Natural killer cell (primary cell): ENCODE measurements around the gene ANAPC4. TPM values are rescaled to one million over a fixed set of nuclear protein-coding genes. Genes with fewer than 3 reads are reported as not detected.

Source experiments
- ATAC-seq, 3 donors: fragments of 150-1000 bp in 2 of 3; fragments of 200-7000 bp in 1 of 3; cut with Tn5 transposase; 1 replicate in 1 of 3; 2 replicates in 2 of 3; pipeline ENCODE4 v1.10.0; 2021; ENCODE audit warnings: mild to moderate bottlenecking in 2 of 3, moderate library complexity in 2 of 3
- DNase-seq, 2 donors: peaks; one replicate each; pipeline versions ENCODE4 v3.0.0 to v3.0.0-alpha.2; 2013 to 2021; ENCODE audit warnings: mixed read lengths in 1 of 2
- H3K27ac ChIP-seq: one replicate; pipeline ENCODE4 v1.5.1; 2013; ENCODE audit warnings: mild to moderate bottlenecking, low read length
- H3K27me3 ChIP-seq: one replicate; pipeline ENCODE4 v1.6.1; 2013; ENCODE audit warnings: low read length; ENCODE audit not compliant: control insufficient read depth, insufficient read depth
- H3K36me3 ChIP-seq: one replicate; pipeline ENCODE4 v1.6.1; 2013; ENCODE audit warnings: low read length; ENCODE audit not compliant: control insufficient read depth, insufficient read depth
- H3K4me1 ChIP-seq: one replicate; pipeline ENCODE4 v1.6.1; 2013; ENCODE audit warnings: low read length; ENCODE audit not compliant: control insufficient read depth, insufficient read depth
- H3K4me3 ChIP-seq: one replicate; pipeline ENCODE4 v1.5.1; 2013; ENCODE audit warnings: low read length
- H3K9me3 ChIP-seq: one replicate; pipeline ENCODE4 v1.6.1; 2013; ENCODE audit warnings: low read length; ENCODE audit not compliant: control insufficient read depth, insufficient read depth
- H3K27ac Mint-ChIP-seq, 2 donors: one replicate each; pipeline ENCODE4 v1.8.0; 2022; ENCODE audit warnings: mild to moderate bottlenecking in 2 of 2, mixed read lengths in 2 of 2, moderate library complexity in 1 of 2
- H3K27me3 Mint-ChIP-seq, 2 donors: one replicate each; pipeline ENCODE4 v1.8.0; 2022; ENCODE audit warnings: low read depth in 2 of 2, mixed read lengths in 2 of 2
- H3K36me3 Mint-ChIP-seq: one replicate; pipeline ENCODE4 v1.8.0; 2022; ENCODE audit warnings: mixed read lengths
- H3K4me1 Mint-ChIP-seq, 2 donors: one replicate each; pipeline ENCODE4 v1.8.0; 2022; ENCODE audit warnings: mixed read lengths in 2 of 2
- H3K4me3 Mint-ChIP-seq: one replicate; pipeline ENCODE4 v1.8.0; 2022; ENCODE audit warnings: mild to moderate bottlenecking, moderate library complexity, mixed read lengths
- H3K9me3 Mint-ChIP-seq, 2 donors: one replicate each; pipeline ENCODE4 v1.8.0; 2022; ENCODE audit warnings: mixed read lengths in 2 of 2
- CTCF ChIP-seq: fragments of 200-600 bp; IDR thresholded peaks from one replicate; pipeline ENCODE4 v1.8.0; 2022; ENCODE audit warnings: antibody characterized with exemption
- WGBS: methylation state at CpG from one replicate; pipeline ENCODE4 v1.1.7; 2013; ENCODE audit warnings: missing lambda C conversion rate; ENCODE audit not compliant: insufficient coverage; 5-methylcytosine and 5-hydroxymethylcytosine counted together
- intact Hi-C: fragments of 100-400 bp; cut with micrococcal nuclease; formaldehyde crosslinking; loops from one replicate; pipeline ENCODE4 v1.14.2; 2022
- total RNA-seq, 4 donors: library from RNA; stranded (reverse); fragments of 120-200 nt in 1 of 4; gene quantifications; one replicate each; pipeline versions ENCODE4 v1.2.3 to v1.2.4, GENCODE V29; 2013 to 2022

The ANAPC4 gene
- total RNA-seq, 3 donors from 2014 or later (not counting 1 experiment from before 2014, with no cell fraction given), result 42.0 to 51.3 (median 49.5) TPM

- DNase-seq, result no peak
- no peak for TF ChIP-seq CTCF
- intact Hi-C loops, result no loop called here
- WGBS, result 94% methylated on average over 14 of the region's 14 CpGs
- H3K27ac Mint-ChIP-seq, result no peak overlapping the region
- H3K36me3 Mint-ChIP-seq, result no peaks in the 10 kb centered on the region
- no peaks in the 10 kb centered on the region for H3K27me3 Mint-ChIP-seq
- Histone ChIP-seq H3K4me3 (no peak overlapping the region), H3K9me3 (no peaks in the 10 kb centered on the region), H3K36me3 (no peaks in the 10 kb centered on the region), H3K4me1 (no peaks in the 10 kb centered on the region), H3K27ac (no peak overlapping the region), H3K27me3 (no peaks in the 10 kb centered on the region)
- no peak for ATAC-seq
- H3K4me3 Mint-ChIP-seq, result no peak overlapping the region
- H3K9me3 Mint-ChIP-seq, result peaks cover 0 to 2% of the 10 kb centered on the region in 2 donors
- H3K4me1 Mint-ChIP-seq, result no peaks in the 10 kb centered on the region
Observed at GRCh38 chr4:25433966-25434827, 57.1 kb downstream of the ANAPC4 start.

GRCh38 chr4:25437926-25438325 lies 60.9 kb downstream of the ANAPC4 start:
- no peak for TF ChIP-seq CTCF
- DNase-seq (no peak), ATAC-seq (no peak)
- Mint-ChIP-seq H3K36me3 (no peaks in the 10 kb centered on the region), H3K4me3 (no peak overlapping the region), H3K27me3 (peaks cover 3 to 6% of the 10 kb centered on the region in 2 donors), H3K4me1 (no peaks in the 10 kb centered on the region), H3K9me3 (peaks cover 0 to 2% of the 10 kb centered on the region in 2 donors), H3K27ac (no peak overlapping the region)
- Histone ChIP-seq H3K4me3 (no peak overlapping the region), H3K9me3 (no peaks in the 10 kb centered on the region), H3K36me3 (no peaks in the 10 kb centered on the region), H3K27ac (no peak overlapping the region), H3K27me3 (no peaks in the 10 kb centered on the region), H3K4me1 (no peaks in the 10 kb centered on the region)
- intact Hi-C loops, result no loop called here

GRCh38 chr4:25439918-25440477 lies 62.9 kb downstream of the ANAPC4 start:
- Histone ChIP-seq H3K27ac (no peak overlapping the region), H3K9me3 (no peaks in the 10 kb centered on the region), H3K4me3 (no peak overlapping the region), H3K4me1 (no peaks in the 10 kb centered on the region), H3K36me3 (no peaks in the 10 kb centered on the region), H3K27me3 (no peaks in the 10 kb centered on the region)
- H3K36me3 Mint-ChIP-seq, result no peaks in the 10 kb centered on the region
- intact Hi-C loops, result loop anchor here (1.0 kb wide), 1 partner anchor 328 kb away; no protein-coding TSS in a partner anchor
- H3K27ac Mint-ChIP-seq, result no peak overlapping the region
- DNase-seq, result peak; percentile 19 to 71
- TF ChIP-seq CTCF, result peak; percentile 86
- WGBS, result 43% methylated on average over 2 of the region's 2 CpGs
- no peaks in the 10 kb centered on the region for H3K4me1 Mint-ChIP-seq
- peak; percentile 71 to 81 (median 78) for ATAC-seq
- peaks cover 3 to 6% of the 10 kb centered on the region in 2 donors for H3K27me3 Mint-ChIP-seq
- H3K9me3 Mint-ChIP-seq, result peaks cover 0 to 2% of the 10 kb centered on the region in 2 donors
- H3K4me3 Mint-ChIP-seq, result no peak overlapping the region
